ENCODE measurements around the gene MAP2. TPM values are rescaled to one million over a fixed set of nuclear protein-coding genes. Genes with fewer than 3 reads are reported as not detected.

Gene MAP2
- total and polyA plus RNA-seq, 10 of the 15 experiments (the other 5 are each of a cell fraction or from before 2014, with no cell fraction given): 0.01 TPM; not detected in 9

GRCh38 chr2:209498614-209499013, 74.8 kb downstream of the MAP2 start:
- SMC1A ChIA-PET (ENCODE audit: uncharacterized antibody, unreplicated experiment): no interaction called here
- Histone ChIP-seq H4K20me1 (ENCODE audit: control insufficient read depth, insufficient read depth) (no peaks in the 10 kb centered on the region), H3K27me3 (replicated peaks in 1 of 2; ENCODE audit: control insufficient read depth in 2 of 2, insufficient read depth in 2 of 2, low read length in 1 of 2) (peaks cover 0 to 2% of the 10 kb centered on the region in 2 experiments; a peak in 1 of 4 replicates), H3K4me1 (ENCODE audit: control insufficient read depth, insufficient read depth, low read length) (no peaks in the 10 kb centered on the region), H2AFZ (ENCODE audit: control insufficient read depth, low read depth, low read length) (no peak overlapping the region), H3K36me3 (ENCODE audit: control insufficient read depth in 2 of 2, insufficient read depth in 2 of 2, low read length in 1 of 2) (no peaks in the 10 kb centered on the region), H3K4me2 (ENCODE audit: control insufficient read depth, insufficient read depth) (no peak overlapping the region), H3K4me3 (no peak overlapping the region), H3K27ac (ENCODE audit: control insufficient read depth, insufficient read depth) (no peak overlapping the region), H3K9ac (ENCODE audit: control insufficient read depth, insufficient read depth, low read length) (no peak overlapping the region), H3K79me2 (ENCODE audit: control insufficient read depth, insufficient read depth, low read length) (no peaks in the 10 kb centered on the region), H3K9me3 (replicated peaks; ENCODE audit: control insufficient read depth, insufficient read depth, low read length) (no peaks in the 10 kb centered on the region)
- DNase-seq (ENCODE audit: low read depth, low spot score): no peak
- intact Hi-C loops (cut with micrococcal nuclease; ENCODE audit: unreplicated experiment): no loop called here
- 87% methylated on average over 1 of the region's 1 CpG for WGBS (ENCODE audit: insufficient coverage, insufficient replicate concordance, low lambda C conversion rate, missing lambda C conversion rate)
- no TSS peak for BruUV-seq (replicated peaks)
- no peak for ATAC-seq
- no peak for TF ChIP-seq ZNF274 (IDR thresholded peaks at IDR 0.05; ENCODE audit: insufficient read depth, insufficient read length)
- no peak for TF ChIP-seq USF2 (IDR thresholded peaks at IDR 0.05; ENCODE audit: borderline replicate concordance, low read depth, low read length)
- TF ChIP-seq NBN (IDR thresholded peaks at IDR 0.05): no peak
- TF ChIP-seq NRF1 (conservative IDR thresholded peaks at IDR 0.05; ENCODE audit: low read depth, low read length): no peak
- TF ChIP-seq RELA (IDR thresholded peaks at IDR 0.05; ENCODE audit: borderline replicate concordance, partially characterized antibody): no peak
- TF ChIP-seq STAT3 (IDR thresholded peaks at IDR 0.05; ENCODE audit: low read depth, low read length): no peak
- TF ChIP-seq EGR1 (IDR thresholded peaks at IDR 0.05; ENCODE audit: borderline replicate concordance in 1 of 2, low read depth in 2 of 2, low read length in 2 of 2): no peak
- no peak for TF ChIP-seq IRF4 (IDR thresholded peaks at IDR 0.05; ENCODE audit: low read depth, low read length)
- FAIRE-seq: no peak
- in situ Hi-C loops (cut with MboI): no loop called here
- CTCF ChIA-PET: no interaction called here
- RAD21 ChIA-PET (ENCODE audit: unreplicated experiment): no interaction called here
- POLR2A ChIA-PET: no interaction called here

- ATAC-seq: no peak
- H3K4me3 ChIP-seq: no peak overlapping the region
- H4K20me1 ChIP-seq (ENCODE audit: control insufficient read depth, insufficient read depth): no peaks in the 10 kb centered on the region
- no peaks in the 10 kb centered on the region for H3K79me2 ChIP-seq (ENCODE audit: control insufficient read depth, insufficient read depth, low read length)
- H3K9me3 ChIP-seq (replicated peaks; ENCODE audit: control insufficient read depth, insufficient read depth, low read length): no peaks in the 10 kb centered on the region
- intact Hi-C loops (cut with micrococcal nuclease; ENCODE audit: unreplicated experiment) (no loop called here), in situ Hi-C loops (cut with MboI) (no loop called here)
- no peaks in the 10 kb centered on the region for H3K4me1 ChIP-seq (ENCODE audit: control insufficient read depth, insufficient read depth, low read length)
- no peak overlapping the region for H2AFZ ChIP-seq (ENCODE audit: control insufficient read depth, low read depth, low read length)
- H3K36me3 ChIP-seq (ENCODE audit: control insufficient read depth in 2 of 2, insufficient read depth in 2 of 2, low read length in 1 of 2): no peaks in the 10 kb centered on the region
- TF ChIP-seq FOXM1 (IDR thresholded peaks at IDR 0.05; ENCODE audit: low read depth, low read length) (no peak), ZNF24 (IDR thresholded peaks at IDR 0.05) (no peak), IKZF1 (conservative IDR thresholded peaks at IDR 0.05) (no peak), MEF2B (IDR thresholded peaks at IDR 0.05; ENCODE audit: partially characterized antibody, poor library complexity, severe bottlenecking) (no peak), SKIL (IDR thresholded peaks at IDR 0.05; ENCODE audit: low read depth, poor library complexity, severe bottlenecking) (no peak), CREB1 (IDR thresholded peaks at IDR 0.05; ENCODE audit: low read depth) (no peak), TBL1XR1 (IDR thresholded peaks at IDR 0.05; ENCODE audit: low read depth, low read length) (no peak), NFIC (IDR thresholded peaks at IDR 0.05; ENCODE audit: low read depth, low read length) (no peak), HDAC2 (IDR thresholded peaks at IDR 0.05) (no peak), RAD21 (IDR thresholded peaks at IDR 0.05; ENCODE audit: insufficient read depth, low read depth, low read length) (no peak)
- no TSS peak for BruUV-seq (replicated peaks)
- H3K4me2 ChIP-seq (ENCODE audit: control insufficient read depth, insufficient read depth): no peak overlapping the region
- RAD21 ChIA-PET (ENCODE audit: unreplicated experiment): no interaction called here
- no peak for FAIRE-seq
- H3K9ac ChIP-seq (ENCODE audit: control insufficient read depth, insufficient read depth, low read length): no peak overlapping the region
- H3K27ac ChIP-seq (ENCODE audit: control insufficient read depth, insufficient read depth): no peak overlapping the region
- H3K27me3 ChIP-seq (replicated peaks in 1 of 2; ENCODE audit: control insufficient read depth in 2 of 2, insufficient read depth in 2 of 2, low read length in 1 of 2): peaks cover 0 to 2% of the 10 kb centered on the region in 2 experiments; a peak in 1 of 4 replicates
- CTCF ChIA-PET: no interaction called here
- no peak for DNase-seq (ENCODE audit: low read depth, low spot score)
- POLR2A ChIA-PET: no interaction called here
- SMC1A ChIA-PET (ENCODE audit: uncharacterized antibody, unreplicated experiment): no interaction called here
Measured at GRCh38 chr2:209499069-209499468, 75.2 kb downstream of the MAP2 start.

Measured in GM12878 (cell line).